VCaP (cell line): ENCODE measurements around the gene ZNF451.

ENCODE experiments used
- H3K27ac ChIP-seq: fragments of 450-650 bp; 2 replicates; pipeline ENCODE4 v1.5.1; 2017
- TF ChIP-seq, protein P1 (sequence below): fragments of 450-650 bp; conservative IDR thresholded peaks from 2 replicates; pipeline ENCODE4 v1.5.1; 2017; ENCODE audit warnings: mild to moderate bottlenecking, moderate library complexity

Gene ZNF451

DNA sequence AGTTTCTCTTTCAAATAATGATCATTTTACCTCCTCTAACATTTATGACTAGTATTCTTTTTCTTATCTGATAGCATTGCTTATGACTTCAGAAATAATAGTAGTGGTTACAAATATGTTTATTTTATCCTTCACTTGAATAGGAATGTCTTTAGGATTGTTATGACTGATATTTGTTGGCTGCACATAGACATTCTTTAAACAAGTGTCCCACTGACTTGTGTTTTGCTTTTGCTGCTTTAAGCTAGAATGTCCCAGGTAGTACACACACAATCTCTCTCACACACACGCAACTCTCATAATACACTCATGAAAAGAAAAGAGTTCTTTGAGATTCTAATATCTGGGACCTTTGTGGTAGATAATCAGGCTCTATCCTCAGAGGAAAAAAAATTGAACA is 21.9 kb upstream of the ZNF451 start:
- TF ChIP-seq, protein P1, sequence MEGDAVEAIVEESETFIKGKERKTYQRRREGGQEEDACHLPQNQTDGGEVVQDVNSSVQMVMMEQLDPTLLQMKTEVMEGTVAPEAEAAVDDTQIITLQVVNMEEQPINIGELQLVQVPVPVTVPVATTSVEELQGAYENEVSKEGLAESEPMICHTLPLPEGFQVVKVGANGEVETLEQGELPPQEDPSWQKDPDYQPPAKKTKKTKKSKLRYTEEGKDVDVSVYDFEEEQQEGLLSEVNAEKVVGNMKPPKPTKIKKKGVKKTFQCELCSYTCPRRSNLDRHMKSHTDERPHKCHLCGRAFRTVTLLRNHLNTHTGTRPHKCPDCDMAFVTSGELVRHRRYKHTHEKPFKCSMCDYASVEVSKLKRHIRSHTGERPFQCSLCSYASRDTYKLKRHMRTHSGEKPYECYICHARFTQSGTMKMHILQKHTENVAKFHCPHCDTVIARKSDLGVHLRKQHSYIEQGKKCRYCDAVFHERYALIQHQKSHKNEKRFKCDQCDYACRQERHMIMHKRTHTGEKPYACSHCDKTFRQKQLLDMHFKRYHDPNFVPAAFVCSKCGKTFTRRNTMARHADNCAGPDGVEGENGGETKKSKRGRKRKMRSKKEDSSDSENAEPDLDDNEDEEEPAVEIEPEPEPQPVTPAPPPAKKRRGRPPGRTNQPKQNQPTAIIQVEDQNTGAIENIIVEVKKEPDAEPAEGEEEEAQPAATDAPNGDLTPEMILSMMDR = no peak
- H3K27ac ChIP-seq = no peak overlapping the region

DNA sequence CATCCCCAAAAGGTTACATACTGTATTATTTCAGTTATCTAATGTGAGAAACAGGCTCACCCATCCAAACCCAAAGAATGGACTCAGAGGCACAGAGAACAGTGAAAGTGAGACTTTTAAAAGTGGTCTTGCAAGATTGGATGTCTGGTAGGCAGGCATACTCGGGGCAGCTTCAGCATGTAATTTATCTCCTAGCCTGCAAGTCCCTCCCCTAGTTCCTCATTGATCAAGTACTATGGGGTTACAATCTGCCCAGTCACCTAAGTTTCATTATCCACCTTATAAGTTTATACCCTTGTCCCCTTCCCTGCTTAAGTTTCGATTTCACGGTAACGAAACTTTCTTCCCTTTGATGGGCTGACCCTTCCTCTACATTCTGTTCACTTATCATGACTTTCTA is 20.8 kb upstream of the ZNF451 start:
- TF ChIP-seq, protein P1 = no peak

DNA sequence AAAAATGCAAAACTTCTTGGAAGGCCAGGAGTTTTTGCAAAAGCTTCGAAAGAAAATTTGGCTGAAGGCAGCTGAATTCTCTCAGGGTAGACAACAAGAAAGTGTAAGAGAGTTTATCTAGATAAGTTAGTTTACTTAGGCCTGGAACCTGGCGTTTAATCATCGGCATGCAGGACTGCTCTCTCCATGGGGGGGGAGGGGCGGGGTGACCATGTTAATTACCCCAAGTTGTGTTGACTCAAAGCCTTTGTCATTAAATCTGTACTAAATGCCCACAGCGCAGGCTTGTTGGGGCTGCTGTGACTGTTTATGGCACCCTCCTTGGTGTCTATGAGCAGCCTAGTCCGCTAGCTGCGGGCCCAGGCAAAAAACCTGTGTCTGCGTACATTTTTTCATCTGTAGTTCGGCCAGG is 20.1 kb upstream of the ZNF451 start:
- H3K27ac ChIP-seq = no peak overlapping the region
- TF ChIP-seq, protein P1 = no peak

More for the DNA sequence above, 20.8 kb upstream of the ZNF451 start:
- no peak overlapping the region for H3K27ac ChIP-seq

DNA sequence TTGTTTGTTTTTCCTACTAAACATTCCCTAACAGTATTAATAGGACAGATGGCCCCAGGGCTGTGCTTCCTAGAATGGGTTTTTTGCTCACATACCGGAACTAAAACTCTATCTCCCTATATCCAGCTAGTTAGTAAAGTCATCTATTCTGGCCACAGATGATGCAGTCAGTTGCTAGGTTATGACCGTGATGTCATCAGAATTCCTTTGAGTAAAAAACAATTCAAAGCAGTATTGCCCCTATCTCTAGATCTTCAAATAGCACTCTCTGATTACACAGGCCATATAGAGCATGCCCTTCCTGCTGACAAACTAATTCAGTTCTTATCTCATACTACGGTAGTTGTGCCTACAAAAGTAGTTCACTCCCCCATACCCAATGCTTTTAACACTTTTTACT is 17.9 kb upstream of the ZNF451 start:
- TF ChIP-seq, protein P1 = no peak
- H3K27ac ChIP-seq = no peak overlapping the region

DNA sequence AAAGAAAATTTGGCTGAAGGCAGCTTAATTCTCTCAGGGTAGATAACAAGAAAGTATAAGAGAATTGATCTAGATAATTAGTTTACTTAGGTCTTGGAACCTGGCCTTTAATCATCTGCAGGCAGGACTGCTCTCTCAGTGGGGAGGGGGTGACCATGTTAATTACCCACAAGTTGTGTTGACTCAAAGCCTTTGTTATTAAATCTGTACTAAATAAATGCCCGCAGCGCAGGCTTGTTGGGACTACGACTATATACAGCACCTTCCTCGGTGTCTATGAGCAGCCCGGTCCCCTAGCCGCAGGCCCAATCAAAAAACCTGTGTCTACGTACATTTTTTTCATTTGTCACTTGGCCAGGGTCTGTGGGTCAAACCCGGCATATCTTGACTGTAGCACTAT is 15.6 kb upstream of the ZNF451 start:
- no peak overlapping the region for H3K27ac ChIP-seq
- TF ChIP-seq, protein P1 = no peak

DNA sequence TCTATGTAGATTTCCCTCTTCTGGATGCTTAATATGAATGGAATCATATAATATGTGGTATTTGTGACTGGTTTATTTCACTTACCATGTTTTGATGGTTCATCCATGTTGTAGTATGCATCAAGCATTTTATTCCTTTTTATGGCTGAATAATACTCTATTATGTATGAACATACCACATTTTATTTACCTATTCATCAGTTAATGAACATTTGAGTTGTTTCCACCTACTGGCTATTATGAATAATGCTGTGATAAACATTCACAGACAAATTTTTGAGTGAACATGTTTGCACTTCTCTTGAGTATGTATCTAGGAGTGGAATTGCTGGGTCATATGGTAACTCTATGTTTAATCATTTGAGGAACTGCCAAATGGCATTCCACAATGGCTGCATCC is 14.9 kb upstream of the ZNF451 start:
- TF ChIP-seq, protein P1 = no peak
- no peak overlapping the region for H3K27ac ChIP-seq

DNA sequence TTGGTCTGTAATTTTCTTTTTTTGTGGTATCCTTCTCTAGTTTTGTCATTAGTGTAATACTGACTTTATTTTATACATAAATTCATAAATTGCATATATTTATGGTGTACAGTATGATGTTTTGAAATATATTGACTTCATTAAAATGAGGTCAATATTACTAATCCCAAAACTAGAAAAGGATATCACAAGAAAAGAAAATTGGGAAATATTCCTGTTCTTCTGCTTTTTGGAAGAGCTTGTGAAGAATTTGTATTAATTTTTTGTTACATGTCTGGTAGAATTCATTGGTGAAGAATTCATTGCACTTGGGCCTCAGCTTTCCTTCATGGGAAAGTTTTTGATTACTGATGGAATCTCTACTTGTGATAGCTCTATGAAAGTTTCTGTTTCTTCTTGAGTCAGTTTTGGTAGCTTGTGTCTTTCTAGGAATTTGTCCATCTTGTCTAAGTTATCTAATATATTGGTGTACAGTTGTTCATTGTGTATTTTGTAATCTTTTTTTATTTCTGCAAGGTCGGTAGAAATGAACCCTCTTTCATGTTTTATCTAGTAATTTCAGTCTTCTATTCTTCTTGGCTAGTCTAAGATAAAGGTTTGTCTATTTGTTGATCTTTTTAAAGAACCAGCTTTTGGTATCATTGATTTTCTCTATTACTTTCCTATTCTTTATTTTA is 11.3 kb upstream of the ZNF451 start:
- TF ChIP-seq, protein P1 = no peak
- H3K27ac ChIP-seq = no peak overlapping the region
